WTC11 (cell line): ENCODE measurements around the gene TOM1L2. TPM values are rescaled to one million over a fixed set of nuclear protein-coding genes. Genes with fewer than 3 reads are reported as not detected.

ENCODE experiments used
- ATAC-seq: fragments of 200-7000 bp; cut with Tn5 transposase; 2 replicates; pipeline ENCODE4 v1.10.0; 2021; ENCODE audit warnings: mild to moderate bottlenecking, moderate library complexity
- CTCF ChIA-PET: fragments of 300-600 bp; sonication (Branson Sonifier 250); formaldehyde crosslinking; loops from one replicate; lab custom pipeline; 2021; ENCODE audit warnings: antibody characterized with exemption; lab: Charles Lee
- POLR2A ChIA-PET: fragments of 350-600 bp; sonication (Branson Sonifier 250); formaldehyde crosslinking; loops from one replicate; lab custom pipeline; 2021; ENCODE audit warnings: antibody characterized with exemption; lab: Charles Lee
- DNase-seq: peaks from one replicate; pipeline ENCODE4 v3.0.0; 2021; ENCODE audit warnings: low spot score
- H3K27ac Mint-ChIP-seq: 2 replicates; pipeline ENCODE4 v1.8.0; 2021; ENCODE audit warnings: mixed read lengths
- H3K27me3 Mint-ChIP-seq: 2 replicates; pipeline ENCODE4 v1.8.0; 2021; ENCODE audit warnings: low read depth, mild to moderate bottlenecking, moderate library complexity, mixed read lengths
- H3K36me3 Mint-ChIP-seq: 2 replicates; pipeline ENCODE4 v1.8.0; 2021; ENCODE audit warnings: mixed read lengths
- H3K4me1 Mint-ChIP-seq: 2 replicates; pipeline ENCODE4 v1.8.0; 2022; ENCODE audit warnings: mixed read lengths
- H3K4me3 Mint-ChIP-seq: 2 replicates; pipeline ENCODE4 v1.8.0; 2021; ENCODE audit warnings: mild to moderate bottlenecking, moderate library complexity, mixed read lengths
- H3K9me3 Mint-ChIP-seq: 2 replicates; pipeline ENCODE4 v1.8.0; 2021; ENCODE audit warnings: mixed read lengths
- ATF3 ChIP-seq: sonication (generic); formaldehyde crosslinking; conservative IDR thresholded peaks from 2 replicates; pipeline ENCODE4 v1.8.1; 2022; ENCODE audit warnings: mild to moderate bottlenecking, missing genetic modification reagents
- CDX4 ChIP-seq: fragments of 250-450 bp; sonication (Bioruptor Pico); IDR thresholded peaks from 2 replicates; pipeline ENCODE4 v1.9.0; 2021; ENCODE audit warnings: moderate library complexity, mild to moderate bottlenecking, inconsistent platforms, borderline replicate concordance
- ETV6 ChIP-seq: sonication (generic); formaldehyde crosslinking; IDR thresholded peaks from 2 replicates; pipeline ENCODE4 v1.8.1; 2022; ENCODE audit warnings: mild to moderate bottlenecking, missing genetic modification reagents
- FOXK1 ChIP-seq: sonication (generic); formaldehyde crosslinking; IDR thresholded peaks from 2 replicates; pipeline ENCODE4 v1.8.0; 2022; ENCODE audit warnings: mild to moderate bottlenecking, moderate library complexity, missing genetic modification reagents
- FOXP1 ChIP-seq: sonication (generic); formaldehyde crosslinking; IDR thresholded peaks from 2 replicates; pipeline ENCODE4 v1.8.0; 2022; ENCODE audit warnings: missing genetic modification reagents, mild to moderate bottlenecking, moderate library complexity, borderline replicate concordance
- FOXP4 ChIP-seq: sonication (generic); formaldehyde crosslinking; IDR thresholded peaks from 2 replicates; pipeline ENCODE4 v1.8.0; 2022; ENCODE audit warnings: mild to moderate bottlenecking, missing genetic modification reagents
- GTF2I ChIP-seq: fragments of 250-450 bp; sonication (Bioruptor Pico); conservative IDR thresholded peaks from 2 replicates; pipeline ENCODE4 v1.4.0; 2021; ENCODE audit warnings: mild to moderate bottlenecking
- HMGXB4 ChIP-seq: sonication (generic); formaldehyde crosslinking; IDR thresholded peaks from 2 replicates; pipeline ENCODE4 v1.8.1; 2023; ENCODE audit warnings: mild to moderate bottlenecking, moderate library complexity, missing genetic modification reagents
- IRF2 ChIP-seq: sonication (generic); formaldehyde crosslinking; IDR thresholded peaks from 2 replicates; pipeline ENCODE4 v1.8.0; 2022; ENCODE audit warnings: low read depth, missing genetic modification reagents, borderline replicate concordance
- KAT7 ChIP-seq: sonication (generic); formaldehyde crosslinking; IDR thresholded peaks from 2 replicates; pipeline ENCODE4 v1.8.1; 2023; ENCODE audit warnings: missing genetic modification reagents, mild to moderate bottlenecking, borderline replicate concordance
- PREB ChIP-seq: sonication (generic); formaldehyde crosslinking; IDR thresholded peaks from 2 replicates; pipeline ENCODE4 v1.8.1; 2022; ENCODE audit warnings: mild to moderate bottlenecking, missing genetic modification reagents, moderate library complexity, borderline replicate concordance
- PRRX2 ChIP-seq: fragments of 250-450 bp; sonication (Bioruptor Pico); IDR thresholded peaks from 2 replicates; pipeline ENCODE4 v1.8.0; 2021; ENCODE audit warnings: mild to moderate bottlenecking
- RELA ChIP-seq: sonication (generic); formaldehyde crosslinking; IDR thresholded peaks from 2 replicates; pipeline ENCODE4 v1.8.1; 2022; ENCODE audit warnings: missing genetic modification reagents, mild to moderate bottlenecking, borderline replicate concordance
- SMAD3 ChIP-seq: sonication (generic); formaldehyde crosslinking; IDR thresholded peaks from 2 replicates; pipeline ENCODE4 v1.8.0; 2022; ENCODE audit warnings: missing genetic modification reagents, mild to moderate bottlenecking, borderline replicate concordance
- SP1 ChIP-seq: sonication (generic); formaldehyde crosslinking; conservative IDR thresholded peaks from 2 replicates; pipeline ENCODE4 v1.8.1; 2022; ENCODE audit warnings: missing genetic modification reagents
- ZNF138 ChIP-seq: sonication (generic); formaldehyde crosslinking; conservative IDR thresholded peaks from 2 replicates; pipeline ENCODE4 v1.8.1; 2022; ENCODE audit warnings: mild to moderate bottlenecking, moderate library complexity, missing genetic modification reagents
- ZNF317 ChIP-seq: sonication (generic); formaldehyde crosslinking; IDR thresholded peaks from 2 replicates; pipeline ENCODE4 v1.8.1; 2023; ENCODE audit warnings: low read depth, mild to moderate bottlenecking, moderate library complexity, missing genetic modification reagents, borderline replicate concordance
- ZNF671 ChIP-seq: fragments of 250-450 bp; sonication (Bioruptor Pico); IDR thresholded peaks from 2 replicates; pipeline ENCODE4 v1.8.0; 2021; ENCODE audit warnings: mild to moderate bottlenecking
- total RNA-seq: library from RNA; stranded (reverse); gene quantifications from 3 replicates; pipeline ENCODE4 v1.2.3, GENCODE V29; 2021
- TF ChIP-seq, protein P1 (sequence below): sonication (generic); formaldehyde crosslinking; IDR thresholded peaks from 2 replicates; pipeline ENCODE4 v1.8.0; 2023; ENCODE audit warnings: mild to moderate bottlenecking, missing genetic modification reagents
- TF ChIP-seq, protein P2 (sequence below): fragments of 250-450 bp; sonication (Bioruptor Pico); conservative IDR thresholded peaks from 2 replicates; pipeline ENCODE4 v1.9.0; 2021; ENCODE audit warnings: mild to moderate bottlenecking
- TF ChIP-seq, protein P3 (sequence below): sonication (generic); formaldehyde crosslinking; IDR thresholded peaks from 2 replicates; pipeline ENCODE4 v1.8.1; 2022; ENCODE audit warnings: low read depth, mild to moderate bottlenecking, moderate library complexity, missing genetic modification reagents, borderline replicate concordance

TOM1L2 gene
- total RNA-seq, 1 experiment from 2014 or later, result 6.4 TPM

DNA sequence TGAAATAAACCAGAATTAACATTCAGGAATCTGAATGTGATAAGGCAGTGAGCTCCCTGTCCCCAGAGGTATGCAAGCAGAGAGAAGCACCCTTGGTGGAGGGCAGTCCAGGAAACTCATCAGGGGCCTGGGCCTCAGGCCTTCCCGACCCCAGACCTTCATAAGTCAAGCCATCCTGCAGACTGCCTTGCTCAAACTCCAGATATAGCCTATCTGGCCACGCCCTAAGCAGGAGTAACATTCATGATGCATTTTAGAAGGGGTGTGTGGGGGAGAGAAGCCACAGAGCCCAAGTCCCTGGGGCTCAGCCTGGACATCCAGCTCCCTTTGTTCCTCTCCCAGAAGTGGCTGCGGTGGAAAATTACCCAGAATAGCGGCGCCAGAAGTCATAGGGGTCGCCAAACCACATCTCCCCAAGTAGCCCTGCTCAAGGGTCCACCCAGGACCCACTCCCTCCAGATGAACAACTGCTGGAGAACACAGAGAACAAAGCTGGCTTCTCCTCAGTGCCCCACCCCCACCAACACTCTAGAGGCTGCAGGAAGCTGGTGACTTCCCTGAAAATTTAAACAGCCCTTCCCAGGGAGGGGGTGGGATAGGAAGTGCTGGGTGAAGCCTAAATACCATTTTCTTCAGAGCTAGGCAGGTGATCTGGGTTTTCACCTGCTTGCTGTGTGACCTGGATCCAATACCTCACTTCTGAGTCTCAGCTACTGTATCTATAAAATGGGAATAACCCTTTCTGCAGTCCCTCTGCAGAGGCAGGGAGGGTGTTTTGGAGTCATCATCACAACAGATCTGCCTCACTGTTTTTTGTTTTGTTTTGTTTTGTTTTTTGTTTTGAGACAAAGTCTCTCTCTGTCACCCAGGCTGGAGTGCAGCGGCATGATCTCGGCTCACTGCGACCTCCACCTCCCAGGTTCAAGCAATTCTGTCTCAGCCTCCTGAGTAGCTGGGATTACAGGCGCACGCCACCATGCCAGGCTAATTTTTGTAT, 133.9 kb downstream of the TOM1L2 start:
- DNase-seq (peak; percentile 47), ATAC-seq (peak; percentile 8)
- Mint-ChIP-seq H3K9me3 (no peaks in the 10 kb centered on the region), H3K4me3 (peak overlapping the region; percentile 69), H3K36me3 (peaks cover 15% of the 10 kb centered on the region), H3K27me3 (no peaks in the 10 kb centered on the region), H3K27ac (peak overlapping the region; percentile 100), H3K4me1 (peaks cover 69% of the 10 kb centered on the region)
- ChIA-PET CTCF (interaction anchor here (0.8 to 3.6 kb wide), 13 partner anchors 10 to 341 kb away, joined by 3 to 37 read pairs (median 4); no protein-coding TSS in a partner anchor), POLR2A (interaction anchor here (0.5 to 4.8 kb wide), 17 partner anchors 12 to 342 kb away, joined by 3 to 137 read pairs (median 4); no protein-coding TSS in a partner anchor)
- no peak for TF ChIP-seq ZNF138 (CRISPR knock-in tag)
- TF ChIP-seq PREB (CRISPR knock-in tag), result no peak
- no peak for TF ChIP-seq ZNF317 (CRISPR knock-in tag)
- TF ChIP-seq CDX4 (CRISPR knock-in tag), result no peak
- no peak for TF ChIP-seq HMGXB4 (CRISPR knock-in tag)
- TF ChIP-seq, protein P1, sequence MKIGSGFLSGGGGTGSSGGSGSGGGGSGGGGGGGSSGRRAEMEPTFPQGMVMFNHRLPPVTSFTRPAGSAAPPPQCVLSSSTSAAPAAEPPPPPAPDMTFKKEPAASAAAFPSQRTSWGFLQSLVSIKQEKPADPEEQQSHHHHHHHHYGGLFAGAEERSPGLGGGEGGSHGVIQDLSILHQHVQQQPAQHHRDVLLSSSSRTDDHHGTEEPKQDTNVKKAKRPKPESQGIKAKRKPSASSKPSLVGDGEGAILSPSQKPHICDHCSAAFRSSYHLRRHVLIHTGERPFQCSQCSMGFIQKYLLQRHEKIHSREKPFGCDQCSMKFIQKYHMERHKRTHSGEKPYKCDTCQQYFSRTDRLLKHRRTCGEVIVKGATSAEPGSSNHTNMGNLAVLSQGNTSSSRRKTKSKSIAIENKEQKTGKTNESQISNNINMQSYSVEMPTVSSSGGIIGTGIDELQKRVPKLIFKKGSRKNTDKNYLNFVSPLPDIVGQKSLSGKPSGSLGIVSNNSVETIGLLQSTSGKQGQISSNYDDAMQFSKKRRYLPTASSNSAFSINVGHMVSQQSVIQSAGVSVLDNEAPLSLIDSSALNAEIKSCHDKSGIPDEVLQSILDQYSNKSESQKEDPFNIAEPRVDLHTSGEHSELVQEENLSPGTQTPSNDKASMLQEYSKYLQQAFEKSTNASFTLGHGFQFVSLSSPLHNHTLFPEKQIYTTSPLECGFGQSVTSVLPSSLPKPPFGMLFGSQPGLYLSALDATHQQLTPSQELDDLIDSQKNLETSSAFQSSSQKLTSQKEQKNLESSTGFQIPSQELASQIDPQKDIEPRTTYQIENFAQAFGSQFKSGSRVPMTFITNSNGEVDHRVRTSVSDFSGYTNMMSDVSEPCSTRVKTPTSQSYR (CRISPR knock-in tag), result 0 out of 2 replicates have a peak, but pooled peaks have one; percentile 37
- TF ChIP-seq RELA (CRISPR knock-in tag), result no peak
- no peak for TF ChIP-seq IRF2 (CRISPR knock-in tag)
- TF ChIP-seq, protein P2, sequence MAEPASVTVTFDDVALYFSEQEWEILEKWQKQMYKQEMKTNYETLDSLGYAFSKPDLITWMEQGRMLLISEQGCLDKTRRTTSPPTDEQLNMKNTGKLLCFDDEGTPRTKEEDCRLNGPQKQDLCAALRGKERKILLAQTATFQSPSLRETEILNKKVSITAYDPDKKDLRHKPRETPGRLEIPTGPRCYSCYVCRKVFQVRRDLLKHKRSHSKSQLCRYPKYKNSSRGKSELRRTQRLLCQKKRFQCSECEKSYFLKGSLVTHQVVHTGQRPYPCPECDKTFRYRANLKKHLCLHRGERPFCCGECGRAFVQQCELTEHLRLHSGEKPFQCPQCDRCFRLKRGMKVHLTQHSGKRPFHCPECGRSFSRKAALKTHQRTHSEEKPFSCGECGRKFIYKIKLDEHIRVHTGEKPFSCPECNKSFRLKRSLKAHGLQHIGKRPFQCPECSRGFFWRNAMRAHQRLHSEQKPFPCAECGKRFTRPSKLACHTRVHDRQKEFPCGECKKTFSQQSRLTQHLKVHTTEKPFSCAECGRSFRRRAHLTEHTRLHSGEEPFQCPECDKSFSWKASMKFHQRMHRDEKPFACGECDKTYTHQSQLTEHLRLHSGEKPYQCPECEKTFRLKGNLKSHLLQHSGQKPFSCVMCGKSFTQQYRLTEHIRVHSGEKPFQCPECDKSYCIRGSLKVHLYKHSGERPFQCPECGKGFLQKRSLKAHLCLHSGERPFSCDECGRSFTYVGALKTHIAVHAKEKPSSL, result no peak
- TF ChIP-seq KAT7 (CRISPR knock-in tag), result no peak
- peak; percentile 22; the same call in 1 of the 2 replicates for TF ChIP-seq ZNF671 (CRISPR knock-in tag)
- TF ChIP-seq FOXK1 (CRISPR knock-in tag), result 0 out of 2 replicates have a peak, but pooled peaks have one; percentile 15
- no peak; the same call in 1 of the 2 replicates for TF ChIP-seq GTF2I (CRISPR knock-in tag)
- TF ChIP-seq ATF3 (CRISPR knock-in tag), result no peak
- TF ChIP-seq PRRX2 (CRISPR knock-in tag), result no peak
- TF ChIP-seq SP1 (CRISPR knock-in tag), result 0 out of 2 replicates have a peak, but pooled peaks have one; percentile 17
- peak; percentile 87 for TF ChIP-seq ETV6 (CRISPR knock-in tag)
- TF ChIP-seq, protein P3, sequence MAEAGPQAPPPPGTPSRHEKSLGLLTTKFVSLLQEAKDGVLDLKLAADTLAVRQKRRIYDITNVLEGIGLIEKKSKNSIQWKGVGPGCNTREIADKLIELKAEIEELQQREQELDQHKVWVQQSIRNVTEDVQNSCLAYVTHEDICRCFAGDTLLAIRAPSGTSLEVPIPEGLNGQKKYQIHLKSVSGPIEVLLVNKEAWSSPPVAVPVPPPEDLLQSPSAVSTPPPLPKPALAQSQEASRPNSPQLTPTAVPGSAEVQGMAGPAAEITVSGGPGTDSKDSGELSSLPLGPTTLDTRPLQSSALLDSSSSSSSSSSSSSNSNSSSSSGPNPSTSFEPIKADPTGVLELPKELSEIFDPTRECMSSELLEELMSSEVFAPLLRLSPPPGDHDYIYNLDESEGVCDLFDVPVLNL (CRISPR knock-in tag), result no peak
- 0 out of 2 replicates have a peak, but pooled peaks have one; percentile 28 for TF ChIP-seq FOXP4
- TF ChIP-seq FOXP1 (CRISPR knock-in tag), result no peak
- TF ChIP-seq SMAD3, result no peak
